Stomach (tissue), 9 donors: Measurements from ENCODE around the gene TMEM178A. TPM values are rescaled to one million over a fixed set of nuclear protein-coding genes. Genes with fewer than 3 reads are reported as not detected.
"Not testable (repeated sequence)": the region's sequence is repeated elsewhere in the genome, so short reads cannot be mapped to it uniquely, and the experiment has no call there.

ENCODE experiments used
- DNase-seq, 2 donors: peaks; one replicate each; pipeline versions ENCODE4 v3.0.0 to v3.0.0-alpha.2; 2013 to 2019
- H3K27ac ChIP-seq, 5 donors: fragments of 200-600 bp in 4 of 5; sonication (generic) in 4 of 5; one replicate each; pipeline ENCODE4 v1.5.1; 2013 to 2019; ENCODE audit warnings: mild to moderate bottlenecking in 1 of 5, moderate library complexity in 1 of 5
- H3K27me3 ChIP-seq, 3 donors: fragments of 200-600 bp; sonication (generic); one replicate each; pipeline ENCODE4 v1.5.1; 2017 to 2019; ENCODE audit warnings: mixed run types in 1 of 3
- H3K36me3 ChIP-seq, 4 donors: fragments of 200-600 bp; sonication (generic); 1 replicate in 3 of 4; 2 replicates in 1 of 4; pipeline ENCODE4 v1.5.1; 2016 to 2019
- H3K4me1 ChIP-seq, 4 donors: fragments of 200-600 bp; sonication (generic); one replicate each; pipeline ENCODE4 v1.5.1; 2016 to 2019
- H3K4me3 ChIP-seq, 4 donors: fragments of 200-600 bp; sonication (generic) in 3 of 4; one replicate each; pipeline ENCODE4 v1.5.1; 2016 to 2019; ENCODE audit warnings: mild to moderate bottlenecking in 1 of 4
- H3K9me3 ChIP-seq, 4 donors: fragments of 200-600 bp; sonication (generic); one replicate each; pipeline ENCODE4 v1.5.1; 2016 to 2019
- EP300 ChIP-seq: sonication (generic); formaldehyde crosslinking; IDR thresholded peaks from one replicate; pipeline ENCODE4 v1.6.1; 2017; ENCODE audit warnings: antibody characterized with exemption
- POLR2A ChIP-seq, 4 donors: fragments of 450-650 bp; IDR thresholded peaks; one replicate each; pipeline ENCODE4 v1.6.1; 2016; ENCODE audit warnings: antibody characterized with exemption in 4 of 4, control low read depth in 2 of 4, mild to moderate bottlenecking in 1 of 4, moderate library complexity in 1 of 4
- POLR2AphosphoS5 ChIP-seq, 3 donors: sonication (generic); formaldehyde crosslinking; IDR thresholded peaks; one replicate each; pipeline ENCODE4 v1.6.1; 2016; ENCODE audit warnings: antibody characterized with exemption in 3 of 3
- WGBS, 5 donors: extraction: QIAGEN DNeasy Blood & Tissue Kit in 3 of 5; methylation state at CpG; one replicate each; pipeline versions ENCODE4 v1.1.5 to v1.1.7; 2013 to 2018; 5-methylcytosine and 5-hydroxymethylcytosine counted together
- intact Hi-C: fragments of 100-400 bp; cut with DNase I; formaldehyde crosslinking; loops from one replicate; pipeline ENCODE4 v1.15.1; 2023; ENCODE audit warnings: low total_unique reads
- polyA plus RNA-seq, 3 donors: library from polyadenylated mRNA; stranded (reverse); fragments of 200-250 nt; gene quantifications; one replicate each; pipeline ENCODE4 v1.2.3, GENCODE V29; 2013
- total RNA-seq, 5 donors: library from RNA; depleted of rRNA; stranded (reverse); fragments of >200 nt; gene quantifications; one replicate each; pipeline versions ENCODE4 v1.1.0 to v1.2.3, GENCODE V29; 2014 to 2016
- TF ChIP-seq, protein P1 (sequence below), 7 experiments: fragments of 450-650 bp in 4 of 7; fragments of 200-600 bp in 3 of 7; sonication (generic) in 3 of 7; IDR thresholded peaks; one replicate each; pipeline ENCODE4 v1.5.1; 2016 to 2019; ENCODE audit warnings: antibody characterized with exemption in 7 of 7, control low read depth in 2 of 7, mild to moderate bottlenecking in 1 of 7
- donor health status: healthy with polysubstance abuse.
- donor health status: Bipolar disorder and iron deficiency.
- donor health status: healthy.

TMEM178A gene
- total and polyA plus RNA-seq, 8 donors = 0.62 to 36.5 (median 4.4) TPM

DNA sequence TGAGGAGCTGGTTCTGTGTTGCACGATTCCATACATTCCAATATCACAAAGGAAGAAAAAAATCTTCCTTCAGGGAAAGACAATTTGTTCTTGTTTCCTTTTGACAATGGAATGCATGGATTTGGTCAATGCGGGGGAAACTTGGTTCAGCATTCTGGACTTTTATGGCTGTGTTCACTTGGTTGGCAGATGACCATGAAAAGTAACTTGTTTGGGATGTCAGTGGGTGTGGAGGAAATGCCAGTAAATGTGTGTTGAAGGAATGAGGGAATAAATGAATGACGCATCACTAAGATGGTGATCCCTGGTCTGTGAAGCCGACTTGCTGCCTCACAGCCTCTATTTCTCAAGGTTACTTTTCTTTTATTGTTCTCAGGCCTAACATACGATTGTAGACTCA, 59.7 kb downstream of the TMEM178A start:
- Histone ChIP-seq H3K36me3 (peaks cover 0 to 1% (median 0%) of the 10 kb centered on the region in 4 donors), H3K27ac (no peak overlapping the region), H3K4me3 (no peak overlapping the region), H3K4me1 (no peaks in the 10 kb centered on the region), H3K27me3 (no peaks in the 10 kb centered on the region), H3K9me3 (no peaks in the 10 kb centered on the region)
- 86 to 91% (median 90%) methylated on average over 5 of the region's 5 CpGs for WGBS, 5 donors
- no peak for TF ChIP-seq EP300
- no peak for TF ChIP-seq POLR2AphosphoS5 (IDR thresholded peaks at IDR 0.05)
- no peak for DNase-seq
- intact Hi-C loops = no loop called here

DNA sequence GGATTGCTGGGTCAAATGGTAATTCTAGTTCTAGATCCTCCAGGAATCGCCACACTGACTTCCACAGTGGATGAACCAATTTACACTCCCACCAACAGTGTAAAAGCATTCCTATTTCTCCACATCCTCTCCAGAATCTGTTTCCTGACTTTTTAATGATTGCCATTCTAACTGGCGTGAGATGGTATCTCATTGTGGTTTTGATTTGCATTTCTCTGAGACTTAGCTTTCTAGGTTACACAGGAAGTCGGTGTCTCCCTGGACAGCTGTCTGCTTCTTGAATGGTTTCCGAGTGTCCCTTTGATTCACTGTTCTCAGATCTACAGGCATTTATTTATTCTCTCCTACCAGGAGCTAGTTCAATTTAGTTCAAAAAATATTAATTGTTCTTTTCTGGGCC, 62.4 kb downstream of the TMEM178A start:
- H3K4me1 ChIP-seq, H3K4me3 ChIP-seq, H3K9me3 ChIP-seq, H3K27me3 ChIP-seq, intact Hi-C loops, H3K27ac ChIP-seq, DNase-seq: not testable (repeated sequence)
- WGBS, 5 donors = 71 to 85% (median 73%) methylated on average over 4 of the region's 4 CpGs
- peaks cover 0 to 25% (median 7%) of the 10 kb centered on the region in 4 donors for H3K36me3 ChIP-seq

DNA sequence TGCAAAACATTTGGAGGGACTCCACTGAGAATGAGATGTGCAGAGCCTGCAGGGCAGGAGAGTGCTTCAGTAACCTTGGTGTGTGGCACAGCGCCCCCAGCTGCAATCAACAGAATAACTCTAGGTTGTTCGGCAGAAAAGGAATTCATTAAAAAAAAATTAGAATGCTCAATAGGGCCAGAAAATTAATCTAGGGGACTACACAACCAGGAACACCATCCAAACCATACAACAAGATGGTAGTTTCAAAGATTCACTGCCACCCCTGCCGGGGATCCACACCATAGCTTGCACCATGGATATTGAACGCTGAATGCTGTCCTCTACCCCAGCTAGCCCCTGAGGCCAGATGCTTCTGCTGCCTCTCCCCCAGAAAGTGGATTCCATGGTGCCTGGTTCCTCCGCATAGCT, 63.2 kb downstream of the TMEM178A start:
- Histone ChIP-seq H3K4me1 (no peaks in the 10 kb centered on the region), H3K4me3 (no peak overlapping the region), H3K9me3 (no peaks in the 10 kb centered on the region), H3K36me3 (peaks cover 0 to 34% (median 13%) of the 10 kb centered on the region in 4 donors), H3K27me3 (no peaks in the 10 kb centered on the region), H3K27ac (no peak overlapping the region)
- intact Hi-C loops = no loop called here
- TF ChIP-seq POLR2A (IDR thresholded peaks at IDR 0.05) = no peak
- TF ChIP-seq, protein P1, sequence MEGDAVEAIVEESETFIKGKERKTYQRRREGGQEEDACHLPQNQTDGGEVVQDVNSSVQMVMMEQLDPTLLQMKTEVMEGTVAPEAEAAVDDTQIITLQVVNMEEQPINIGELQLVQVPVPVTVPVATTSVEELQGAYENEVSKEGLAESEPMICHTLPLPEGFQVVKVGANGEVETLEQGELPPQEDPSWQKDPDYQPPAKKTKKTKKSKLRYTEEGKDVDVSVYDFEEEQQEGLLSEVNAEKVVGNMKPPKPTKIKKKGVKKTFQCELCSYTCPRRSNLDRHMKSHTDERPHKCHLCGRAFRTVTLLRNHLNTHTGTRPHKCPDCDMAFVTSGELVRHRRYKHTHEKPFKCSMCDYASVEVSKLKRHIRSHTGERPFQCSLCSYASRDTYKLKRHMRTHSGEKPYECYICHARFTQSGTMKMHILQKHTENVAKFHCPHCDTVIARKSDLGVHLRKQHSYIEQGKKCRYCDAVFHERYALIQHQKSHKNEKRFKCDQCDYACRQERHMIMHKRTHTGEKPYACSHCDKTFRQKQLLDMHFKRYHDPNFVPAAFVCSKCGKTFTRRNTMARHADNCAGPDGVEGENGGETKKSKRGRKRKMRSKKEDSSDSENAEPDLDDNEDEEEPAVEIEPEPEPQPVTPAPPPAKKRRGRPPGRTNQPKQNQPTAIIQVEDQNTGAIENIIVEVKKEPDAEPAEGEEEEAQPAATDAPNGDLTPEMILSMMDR (IDR thresholded peaks at IDR 0.05) = peak in 4 of 7 experiments; percentile 8 to 46 (median 30)
- 59 to 66% (median 62%) methylated on average over 5 of the region's 5 CpGs for WGBS, 5 donors
- DNase-seq = peak; percentile 35 to 48

DNA sequence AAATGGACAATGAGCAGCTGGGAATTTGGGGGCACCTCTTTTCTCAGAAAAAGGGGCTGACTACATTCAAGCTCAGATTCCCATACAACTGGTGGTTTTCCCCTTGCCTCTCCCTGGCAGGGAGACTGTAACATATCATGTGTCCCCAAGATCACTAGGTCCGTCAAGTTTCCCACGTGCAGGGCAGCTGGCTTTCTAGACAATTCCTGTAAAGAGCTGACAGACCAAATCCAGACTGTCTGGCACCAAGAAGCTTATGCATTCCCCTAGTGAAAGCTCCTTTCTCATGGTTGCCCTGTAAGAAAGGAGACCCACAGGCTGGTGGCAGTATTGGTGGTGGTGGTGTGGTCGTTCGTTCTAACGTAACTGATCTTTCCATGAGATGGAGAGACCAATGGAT, 64.6 kb downstream of the TMEM178A start:
- intact Hi-C loops = no loop called here
- whole genome bisulfite sequencing, 5 donors = 67 to 94% (median 92%) methylated on average over 4 to 5 of the region's 5 CpGs

DNA sequence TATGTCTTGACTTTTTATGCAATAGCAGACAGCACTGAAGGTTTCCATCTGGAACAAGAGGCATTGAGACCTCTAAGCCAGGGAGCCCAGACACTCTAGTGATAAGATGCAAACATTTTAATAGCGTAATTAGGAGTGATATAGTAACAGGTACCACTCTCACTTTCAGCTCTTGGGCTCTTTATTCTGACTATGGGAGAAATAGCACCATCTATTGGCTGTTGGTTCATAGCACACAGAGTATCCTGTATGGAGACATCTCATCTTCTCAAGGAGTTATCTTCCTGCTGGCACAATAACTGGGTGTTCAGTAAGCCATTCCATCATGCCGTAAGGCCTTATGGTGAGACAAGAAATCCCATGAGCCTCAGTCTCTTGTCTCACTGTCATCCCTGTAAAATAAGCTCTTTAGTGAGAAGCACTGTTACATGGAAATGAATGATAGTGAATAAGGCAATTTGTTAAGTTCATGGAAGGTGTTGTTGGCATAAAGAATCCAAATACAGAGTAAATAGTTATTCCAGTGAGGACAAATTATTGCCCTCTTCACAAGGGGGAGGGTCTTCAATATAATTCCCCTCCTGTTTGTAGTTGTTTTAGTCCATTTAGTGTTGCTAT, 65.1 kb downstream of the TMEM178A start:
- peak in 1 of 2 donors; percentile 20 for DNase-seq
- peaks cover 0 to 52% (median 26%) of the 10 kb centered on the region in 4 donors for H3K36me3 ChIP-seq
- H3K4me1 ChIP-seq = no peaks in the 10 kb centered on the region
- 84 to 100% (median 93%) methylated on average over 2 of the region's 2 CpGs for WGBS, 5 donors
- TF ChIP-seq, protein P1 (IDR thresholded peaks at IDR 0.05) = peak in 1 of 7 experiments; percentile 29
- TF ChIP-seq POLR2AphosphoS5 (IDR thresholded peaks at IDR 0.05) = no peak
- no peak for TF ChIP-seq POLR2A (IDR thresholded peaks at IDR 0.05)
- no peak for TF ChIP-seq EP300
- no peak overlapping the region for H3K27ac ChIP-seq
- H3K9me3 ChIP-seq = no peaks in the 10 kb centered on the region
- H3K27me3 ChIP-seq = no peaks in the 10 kb centered on the region
- no peak overlapping the region for H3K4me3 ChIP-seq
- intact Hi-C loops = no loop called here

More for the DNA sequence above, 64.6 kb downstream of the TMEM178A start:
- no peak overlapping the region for H3K27ac ChIP-seq
- DNase-seq = no peak
- H3K4me3 ChIP-seq = no peak overlapping the region
- no peaks in the 10 kb centered on the region for H3K4me1 ChIP-seq
- TF ChIP-seq POLR2AphosphoS5 (IDR thresholded peaks at IDR 0.05) (no peak), POLR2A (IDR thresholded peaks at IDR 0.05) (no peak), EP300 (no peak)
- TF ChIP-seq, protein P1 (IDR thresholded peaks at IDR 0.05) = no peak
- no peaks in the 10 kb centered on the region for H3K27me3 ChIP-seq
- peaks cover 0 to 47% (median 21%) of the 10 kb centered on the region in 4 donors for H3K36me3 ChIP-seq
- no peaks in the 10 kb centered on the region for H3K9me3 ChIP-seq
